Left ventricle myocardium inferior (tissue), 1 donor: ENCODE measurements around the gene FHAD1. TPM values are rescaled to one million over a fixed set of nuclear protein-coding genes. Genes with fewer than 3 reads are reported as not detected.
A peak's percentile ranks its signal among the peaks of the same experiment; 100 is the strongest.
"Not testable (repeated sequence)": the region's sequence is repeated elsewhere in the genome, so short reads cannot be mapped to it uniquely, and the experiment has no call there.

Source experiments
- DNase-seq: peaks from one replicate; pipeline ENCODE4 v3.0.0-alpha.2; 2020
- H3K27ac ChIP-seq: fragments of 200-600 bp; replicated peaks from 2 replicates; pipeline ENCODE4 v1.8.0; 2021
- H3K27me3 ChIP-seq: fragments of 200-600 bp; 2 replicates; pipeline ENCODE4 v1.8.0; 2021; ENCODE audit warnings: low read depth
- H3K36me3 ChIP-seq: fragments of 200-600 bp; 2 replicates; pipeline ENCODE4 v1.8.0; 2021
- H3K4me1 ChIP-seq: fragments of 200-600 bp; 2 replicates; pipeline ENCODE4 v1.8.0; 2021
- H3K4me3 ChIP-seq: fragments of 200-600 bp; 2 replicates; pipeline ENCODE4 v1.8.0; 2021; ENCODE audit warnings: mild to moderate bottlenecking, moderate library complexity
- H3K9me3 ChIP-seq: fragments of 200-600 bp; replicated peaks from 2 replicates; pipeline ENCODE4 v1.8.0; 2021
- intact Hi-C: fragments of 100-400 bp; cut with micrococcal nuclease; formaldehyde crosslinking; loops from one replicate; pipeline ENCODE4 v1.11.0; 2022
- total RNA-seq: library from RNA; stranded (reverse); fragmentation: NEBNext Ultra II Directional; extraction: Animal tissue kit (Norgen Biotek cat#: 25700); gene quantifications from one replicate; pipeline ENCODE4 v1.2.1, GENCODE V29; 2021
- TF ChIP-seq, protein P1 (sequence below): fragments of 200-600 bp; IDR thresholded peaks from 2 replicates; pipeline ENCODE4 v1.8.0; 2021; ENCODE audit warnings: antibody characterized with exemption, mild to moderate bottlenecking, borderline replicate concordance
- donor health status: DM: no; HTN: yes; CAD: no; lungs with severe emphysema.

Gene FHAD1
- total RNA-seq, 1 donor from 2014 or later: not detected

DNA sequence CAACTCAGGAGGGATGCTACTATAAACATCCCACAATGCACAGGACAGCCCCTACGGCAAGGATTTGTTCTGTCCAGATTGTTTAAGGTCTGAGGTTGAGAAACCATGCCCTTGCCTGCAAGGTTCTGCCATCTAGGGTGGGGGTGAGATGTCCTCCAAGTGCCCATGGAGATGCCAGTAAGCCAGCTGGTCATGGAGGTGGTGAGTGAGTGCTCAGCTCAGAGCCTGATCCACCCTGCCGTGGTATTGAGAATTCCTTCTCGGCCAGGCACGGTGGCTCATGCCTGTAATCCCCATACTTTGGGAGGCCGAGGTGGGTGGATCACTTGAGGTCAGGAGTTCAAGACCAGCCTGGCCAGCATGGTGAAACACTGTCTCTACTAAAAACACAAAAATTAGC lies 178.0 kb downstream of the FHAD1 start:
- Histone ChIP-seq H3K4me1 (peaks cover 62% of the 10 kb centered on the region), H3K27me3 (no peaks in the 10 kb centered on the region), H3K4me3 (no peak overlapping the region), H3K27ac (no peak overlapping the region), H3K9me3 (no peaks in the 10 kb centered on the region), H3K36me3 (peaks cover 26% of the 10 kb centered on the region)
- DNase-seq: no peak
- TF ChIP-seq, protein P1, sequence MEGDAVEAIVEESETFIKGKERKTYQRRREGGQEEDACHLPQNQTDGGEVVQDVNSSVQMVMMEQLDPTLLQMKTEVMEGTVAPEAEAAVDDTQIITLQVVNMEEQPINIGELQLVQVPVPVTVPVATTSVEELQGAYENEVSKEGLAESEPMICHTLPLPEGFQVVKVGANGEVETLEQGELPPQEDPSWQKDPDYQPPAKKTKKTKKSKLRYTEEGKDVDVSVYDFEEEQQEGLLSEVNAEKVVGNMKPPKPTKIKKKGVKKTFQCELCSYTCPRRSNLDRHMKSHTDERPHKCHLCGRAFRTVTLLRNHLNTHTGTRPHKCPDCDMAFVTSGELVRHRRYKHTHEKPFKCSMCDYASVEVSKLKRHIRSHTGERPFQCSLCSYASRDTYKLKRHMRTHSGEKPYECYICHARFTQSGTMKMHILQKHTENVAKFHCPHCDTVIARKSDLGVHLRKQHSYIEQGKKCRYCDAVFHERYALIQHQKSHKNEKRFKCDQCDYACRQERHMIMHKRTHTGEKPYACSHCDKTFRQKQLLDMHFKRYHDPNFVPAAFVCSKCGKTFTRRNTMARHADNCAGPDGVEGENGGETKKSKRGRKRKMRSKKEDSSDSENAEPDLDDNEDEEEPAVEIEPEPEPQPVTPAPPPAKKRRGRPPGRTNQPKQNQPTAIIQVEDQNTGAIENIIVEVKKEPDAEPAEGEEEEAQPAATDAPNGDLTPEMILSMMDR: no peak
- intact Hi-C loops: no loop called here

DNA sequence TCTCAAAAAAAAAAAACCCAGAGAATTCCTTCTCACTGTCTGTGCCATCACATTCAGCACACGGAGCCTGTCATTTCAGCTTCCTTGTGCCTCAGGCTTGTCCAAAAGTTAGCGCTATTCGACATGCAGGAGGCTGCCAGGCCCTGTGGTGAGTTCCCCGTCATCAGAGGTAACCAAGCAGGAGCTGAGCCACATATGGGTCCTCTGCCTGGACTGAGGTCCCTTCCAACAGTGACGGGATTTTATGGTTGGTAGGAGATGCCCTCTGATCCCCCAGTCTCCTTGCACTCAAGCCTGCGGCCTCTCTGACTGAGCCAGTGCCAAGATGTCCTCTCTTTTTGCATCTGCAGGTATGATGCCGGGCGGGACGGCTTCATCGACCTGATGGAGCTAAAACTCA lies 178.5 kb downstream of the FHAD1 start:
- no peak for DNase-seq
- Histone ChIP-seq H3K9me3 (no peaks in the 10 kb centered on the region), H3K4me1 (peaks cover 57% of the 10 kb centered on the region), H3K27ac (no peak overlapping the region), H3K36me3 (peaks cover 26% of the 10 kb centered on the region), H3K4me3 (no peak overlapping the region), H3K27me3 (no peaks in the 10 kb centered on the region)
- intact Hi-C loops: no loop called here
- TF ChIP-seq, protein P1: no peak

DNA sequence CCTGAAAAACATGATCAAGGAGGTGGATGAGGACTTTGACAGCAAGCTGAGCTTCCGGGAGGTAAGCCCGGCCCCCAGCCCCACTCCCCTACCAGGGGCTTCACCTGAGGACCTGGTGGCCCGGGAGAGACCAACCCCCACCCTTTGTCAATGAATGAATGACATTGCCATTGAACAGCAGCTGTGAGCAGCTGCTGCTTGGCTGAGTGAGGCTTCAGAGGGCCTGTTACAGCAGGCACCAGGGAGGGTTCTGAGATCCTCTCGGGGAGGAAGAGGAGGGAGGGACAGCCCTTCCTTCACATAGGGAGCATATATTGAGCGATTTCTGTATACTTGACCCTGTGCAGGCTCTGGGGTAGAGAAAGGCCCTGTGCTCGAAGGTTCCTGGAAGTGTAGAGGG lies 178.9 kb downstream of the FHAD1 start:
- Histone ChIP-seq H3K4me1 (peaks cover 53% of the 10 kb centered on the region), H3K4me3 (no peak overlapping the region), H3K27ac (peak overlapping the region; percentile 46), H3K36me3 (peaks cover 26% of the 10 kb centered on the region), H3K27me3 (no peaks in the 10 kb centered on the region), H3K9me3 (no peaks in the 10 kb centered on the region)
- no peak for DNase-seq
- TF ChIP-seq, protein P1: no peak
- intact Hi-C loops: no loop called here

DNA sequence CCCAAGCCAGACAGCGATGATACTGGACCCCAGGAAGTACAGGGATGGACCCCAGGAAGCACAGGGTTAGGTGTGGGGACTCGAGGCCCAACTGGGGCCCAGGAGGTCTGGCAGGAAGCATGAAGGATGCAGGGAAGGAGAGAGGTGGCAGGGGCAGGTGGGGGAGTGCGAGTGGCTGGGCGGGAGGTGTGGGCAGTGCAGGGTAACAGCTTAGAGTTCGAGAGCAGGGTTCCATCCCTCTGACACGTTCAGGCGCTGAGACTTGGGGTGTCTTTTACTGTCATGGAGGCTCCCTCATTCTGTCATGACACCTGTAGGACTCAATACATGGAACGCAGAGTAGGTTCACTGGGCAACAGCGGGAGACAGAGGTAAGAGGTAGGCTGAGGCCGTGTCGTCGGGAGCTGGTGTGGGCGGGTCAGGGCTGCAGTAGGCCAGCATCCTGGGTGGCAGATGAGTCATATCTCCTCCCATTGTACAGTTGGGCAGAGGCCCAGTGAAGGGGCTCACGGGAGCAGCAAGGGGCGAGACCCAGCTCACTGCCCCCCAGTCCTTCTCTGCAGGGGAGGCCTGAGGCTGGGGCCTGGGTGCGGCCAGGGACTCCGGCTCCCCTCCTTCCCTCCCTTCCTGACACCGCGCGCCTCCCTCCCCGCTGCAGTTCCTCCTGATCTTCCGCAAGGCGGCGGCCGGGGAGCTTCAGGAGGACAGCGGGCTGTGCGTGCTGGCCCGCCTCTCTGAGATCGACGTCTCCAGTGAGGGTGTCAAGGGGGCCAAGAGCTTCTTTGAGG lies 179.7 kb downstream of the FHAD1 start:
- Histone ChIP-seq H3K27me3 (no peaks in the 10 kb centered on the region), H3K27ac (peak overlapping the region; percentile 46), H3K36me3 (peaks cover 26% of the 10 kb centered on the region), H3K9me3 (no peaks in the 10 kb centered on the region), H3K4me1 (peaks cover 45% of the 10 kb centered on the region), H3K4me3 (no peak overlapping the region)
- TF ChIP-seq, protein P1: peak; percentile 44
- no peak for DNase-seq
- intact Hi-C loops: no loop called here

DNA sequence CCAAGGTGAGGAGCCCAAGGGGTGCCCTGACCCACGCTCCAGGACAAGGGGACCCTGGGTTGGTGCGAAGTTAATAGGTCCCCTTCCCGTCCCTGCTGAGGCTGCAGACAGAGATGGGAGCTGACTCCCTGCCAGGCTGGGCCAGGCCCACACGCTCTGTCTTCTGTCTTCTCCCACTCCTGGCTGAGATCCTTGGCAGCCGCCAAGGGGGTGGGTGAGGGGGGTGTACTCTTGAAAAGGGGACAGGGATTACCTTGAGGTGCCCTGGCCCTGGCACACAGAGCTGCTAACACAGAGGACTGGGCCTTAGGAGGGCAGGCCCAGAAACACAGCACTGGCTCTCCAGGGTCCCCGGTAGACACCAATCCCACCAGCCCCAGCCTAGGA lies 180.2 kb downstream of the FHAD1 start:
- TF ChIP-seq, protein P1: no peak

DNA sequence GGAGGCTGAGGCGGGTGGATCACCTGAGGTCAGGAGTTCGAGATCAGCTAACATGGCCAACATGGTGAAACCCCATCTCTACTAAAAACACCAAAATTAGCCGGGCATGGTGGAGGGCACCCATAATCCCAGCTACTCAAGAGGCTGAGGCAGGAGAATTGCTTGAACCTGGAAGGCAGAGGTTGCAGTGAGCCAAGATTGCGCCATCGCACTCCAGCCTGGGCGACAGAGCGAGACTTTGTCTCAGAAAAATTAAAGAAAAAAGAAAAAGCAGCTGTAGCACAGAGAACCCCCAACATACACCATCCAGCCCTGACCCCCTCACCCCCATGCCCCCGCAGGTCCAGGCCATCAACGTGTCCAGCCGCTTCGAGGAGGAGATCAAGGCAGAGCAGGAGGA lies 181.2 kb downstream of the FHAD1 start:
- H3K36me3 ChIP-seq: peaks cover 26% of the 10 kb centered on the region
- intact Hi-C loops: not testable (repeated sequence)

More for the DNA sequence above, 180.2 kb downstream of the FHAD1 start:
- H3K27me3 ChIP-seq: no peaks in the 10 kb centered on the region
- H3K4me1 ChIP-seq: peaks cover 44% of the 10 kb centered on the region
- no peaks in the 10 kb centered on the region for H3K9me3 ChIP-seq
- peak overlapping the region; percentile 46 for H3K27ac ChIP-seq
- peaks cover 26% of the 10 kb centered on the region for H3K36me3 ChIP-seq
- intact Hi-C loops: no loop called here
- H3K4me3 ChIP-seq: no peak overlapping the region
- DNase-seq: no peak

More for the DNA sequence above, 181.2 kb downstream of the FHAD1 start:
- H3K27ac ChIP-seq, H3K4me3 ChIP-seq, H3K9me3 ChIP-seq, DNase-seq, H3K27me3 ChIP-seq: not testable (repeated sequence)
- H3K4me1 ChIP-seq: peaks cover 42% of the 10 kb centered on the region
